Measurements from ENCODE around the gene NT5DC2.

NT5DC2 gene

DNA sequence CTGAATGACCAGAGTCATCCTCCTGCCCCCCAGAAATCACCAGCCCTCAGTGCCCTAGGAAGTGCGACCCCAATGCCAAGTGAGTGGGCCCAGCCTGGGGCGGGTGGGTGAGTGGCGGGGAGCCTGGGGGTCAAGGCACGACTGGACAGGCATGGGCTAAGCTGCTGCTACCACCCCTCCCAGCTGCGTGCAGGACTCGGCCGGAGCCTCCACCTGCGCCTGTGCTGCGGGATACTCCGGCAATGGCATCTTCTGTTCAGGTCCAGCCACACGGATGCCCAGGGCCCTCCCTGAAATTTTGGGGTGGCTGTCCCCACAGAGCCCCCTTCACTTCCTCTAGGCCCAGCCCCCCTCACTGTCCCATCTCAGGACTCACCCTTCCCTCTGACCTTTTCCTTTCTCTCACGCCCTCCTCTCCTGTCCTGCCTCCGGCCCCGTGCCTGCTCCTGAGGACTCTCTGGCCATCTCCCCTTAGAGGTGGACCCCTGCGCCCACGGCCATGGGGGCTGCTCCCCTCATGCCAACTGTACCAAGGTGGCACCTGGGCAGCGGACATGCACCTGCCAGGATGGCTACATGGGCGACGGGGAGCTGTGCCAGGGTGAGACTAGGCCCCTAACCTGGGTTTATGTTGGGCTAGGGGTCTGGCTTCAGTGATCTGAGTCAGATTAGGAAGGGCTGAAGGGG, 17.0 kb downstream of the NT5DC2 start:
- no peaks in the 10 kb centered on the region for H3K9me3 ChIP-seq (ENCODE audit: control insufficient read depth, insufficient read depth, low read length)
- H3K4me1 ChIP-seq (ENCODE audit: control insufficient read depth, insufficient read depth, low read length) = no peaks in the 10 kb centered on the region
- no peak overlapping the region for H3K9ac ChIP-seq (ENCODE audit: low read depth, low read length)
- no peaks in the 10 kb centered on the region for H3K36me3 ChIP-seq (ENCODE audit: control insufficient read depth, insufficient read depth, low read length)
- no peak overlapping the region for H3K4me3 ChIP-seq (ENCODE audit: low read depth, low read length)
- H3K27me3 ChIP-seq (ENCODE audit: control insufficient read depth, insufficient read depth, low read length) = peaks cover 8% of the 10 kb centered on the region; the same call in 1 of the 2 replicates
- no peak overlapping the region for H3K27ac ChIP-seq (ENCODE audit: low read depth, low read length)

DNA sequence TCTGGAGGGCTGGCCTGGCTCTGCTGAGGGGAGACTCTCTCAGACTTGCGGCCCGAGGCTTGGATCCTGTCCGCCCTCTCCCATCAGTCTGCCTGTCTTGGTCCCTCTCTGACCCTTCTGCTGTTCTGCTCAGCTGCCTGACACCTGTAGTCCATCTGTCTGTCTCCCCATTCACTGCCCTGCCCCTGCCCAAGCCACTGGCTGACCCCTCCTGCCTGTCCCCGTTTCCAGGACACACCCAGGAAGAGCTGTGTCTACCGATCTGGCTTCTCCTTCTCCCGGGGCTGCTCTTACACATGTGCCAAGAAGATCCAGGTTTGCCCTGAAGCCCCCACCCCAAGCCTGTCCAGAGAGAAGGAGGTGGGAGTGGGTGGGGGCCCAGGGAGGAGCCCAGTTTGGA, 18.5 kb downstream of the NT5DC2 start:
- H3K36me3 ChIP-seq (ENCODE audit: control insufficient read depth, insufficient read depth, low read length) = no peaks in the 10 kb centered on the region
- H3K27ac ChIP-seq (ENCODE audit: low read depth, low read length) = no peak overlapping the region
- no peak overlapping the region for H3K4me3 ChIP-seq (ENCODE audit: low read depth, low read length)
- H3K9ac ChIP-seq (ENCODE audit: low read depth, low read length) = no peak overlapping the region
- peaks cover 8% of the 10 kb centered on the region; the same call in 1 of the 2 replicates for H3K27me3 ChIP-seq (ENCODE audit: control insufficient read depth, insufficient read depth, low read length)
- H3K4me1 ChIP-seq (ENCODE audit: control insufficient read depth, insufficient read depth, low read length) = no peaks in the 10 kb centered on the region
- no peaks in the 10 kb centered on the region for H3K9me3 ChIP-seq (ENCODE audit: control insufficient read depth, insufficient read depth, low read length)

- Histone ChIP-seq H3K27me3 (ENCODE audit: control insufficient read depth, insufficient read depth, low read length) (peaks cover 8% of the 10 kb centered on the region; the same call in 1 of the 2 replicates), H3K36me3 (ENCODE audit: control insufficient read depth, insufficient read depth, low read length) (no peaks in the 10 kb centered on the region), H3K27ac (ENCODE audit: low read depth, low read length) (no peak overlapping the region), H3K4me1 (ENCODE audit: control insufficient read depth, insufficient read depth, low read length) (no peaks in the 10 kb centered on the region), H3K9ac (ENCODE audit: low read depth, low read length) (no peak overlapping the region), H3K4me3 (ENCODE audit: low read depth, low read length) (no peak overlapping the region), H3K9me3 (ENCODE audit: control insufficient read depth, insufficient read depth, low read length) (no peaks in the 10 kb centered on the region)
Measured at GRCh38 chr3:52514576-52514975, 19.1 kb downstream of the NT5DC2 start.

- no peak overlapping the region for H3K9ac ChIP-seq (ENCODE audit: low read depth, low read length)
- no peaks in the 10 kb centered on the region for H3K9me3 ChIP-seq (ENCODE audit: control insufficient read depth, insufficient read depth, low read length)
- H3K27me3 ChIP-seq (ENCODE audit: control insufficient read depth, insufficient read depth, low read length) = peaks cover 6% of the 10 kb centered on the region; the same call in 1 of the 2 replicates
- no peaks in the 10 kb centered on the region for H3K36me3 ChIP-seq (ENCODE audit: control insufficient read depth, insufficient read depth, low read length)
- no peak overlapping the region for H3K27ac ChIP-seq (ENCODE audit: low read depth, low read length)
- H3K4me1 ChIP-seq (ENCODE audit: control insufficient read depth, insufficient read depth, low read length) = no peaks in the 10 kb centered on the region
- H3K4me3 ChIP-seq (ENCODE audit: low read depth, low read length) = no peak overlapping the region
Measured at GRCh38 chr3:52513281-52513680, 20.4 kb downstream of the NT5DC2 start.

DNA sequence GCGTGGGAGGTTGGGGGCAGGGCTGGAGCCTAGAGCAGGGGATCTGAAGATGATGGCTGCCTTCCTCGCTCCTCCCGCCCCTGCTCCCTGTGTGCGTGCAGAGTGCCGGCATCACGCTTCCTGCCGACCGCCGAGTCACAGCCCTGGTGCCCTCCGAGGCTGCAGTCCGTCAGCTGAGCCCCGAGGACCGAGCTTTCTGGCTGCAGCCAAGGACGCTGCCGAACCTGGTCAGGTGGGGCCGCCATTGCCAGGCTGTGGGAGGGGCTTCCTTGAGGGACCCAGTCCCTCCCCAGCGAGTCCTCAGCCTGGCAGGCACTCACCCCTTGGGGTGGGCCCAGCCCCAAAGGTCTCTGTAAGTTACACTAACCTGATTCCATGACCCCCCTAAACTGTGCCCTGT, 20.9 kb downstream of the NT5DC2 start:
- Histone ChIP-seq H3K27ac (ENCODE audit: low read depth, low read length) (no peak overlapping the region), H3K9me3 (ENCODE audit: control insufficient read depth, insufficient read depth, low read length) (no peaks in the 10 kb centered on the region), H3K4me1 (ENCODE audit: control insufficient read depth, insufficient read depth, low read length) (no peaks in the 10 kb centered on the region), H3K9ac (ENCODE audit: low read depth, low read length) (no peak overlapping the region), H3K27me3 (ENCODE audit: control insufficient read depth, insufficient read depth, low read length) (0 out of 2 replicates have a peak, but pooled peaks cover under 1% of the 10 kb centered on the region), H3K36me3 (ENCODE audit: control insufficient read depth, insufficient read depth, low read length) (no peaks in the 10 kb centered on the region), H3K4me3 (ENCODE audit: low read depth, low read length) (no peak overlapping the region)

GRCh38 chr3:52512105-52512504, 21.6 kb downstream of the NT5DC2 start:
- H3K9me3 ChIP-seq (ENCODE audit: control insufficient read depth, insufficient read depth, low read length) = no peaks in the 10 kb centered on the region
- no peak overlapping the region for H3K9ac ChIP-seq (ENCODE audit: low read depth, low read length)
- H3K4me3 ChIP-seq (ENCODE audit: low read depth, low read length) = no peak overlapping the region
- H3K36me3 ChIP-seq (ENCODE audit: control insufficient read depth, insufficient read depth, low read length) = no peaks in the 10 kb centered on the region
- H3K27ac ChIP-seq (ENCODE audit: low read depth, low read length) = no peak overlapping the region
- no peaks in the 10 kb centered on the region for H3K4me1 ChIP-seq (ENCODE audit: control insufficient read depth, insufficient read depth, low read length)
- no peaks in the 10 kb centered on the region for H3K27me3 ChIP-seq (ENCODE audit: control insufficient read depth, insufficient read depth, low read length)

DNA sequence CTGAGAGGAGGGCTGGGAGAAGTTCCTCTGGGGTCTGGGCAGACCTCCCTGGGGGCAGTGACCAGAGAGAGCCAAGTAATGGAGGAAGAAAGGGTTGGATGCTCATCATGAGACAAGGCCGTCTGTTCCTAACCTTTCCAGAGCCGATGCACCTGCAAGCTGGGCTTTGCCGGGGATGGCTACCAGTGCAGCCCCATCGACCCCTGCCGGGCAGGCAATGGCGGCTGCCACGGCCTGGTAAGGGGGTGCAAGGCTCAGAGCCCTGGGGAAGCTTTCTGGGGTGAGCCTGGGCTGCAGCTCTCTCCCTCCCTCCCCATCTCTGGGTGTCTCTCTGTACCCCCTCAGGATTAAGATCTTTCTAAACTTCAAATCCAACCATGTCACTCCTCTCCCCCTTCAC, 22.1 kb downstream of the NT5DC2 start:
- no peak overlapping the region for H3K27ac ChIP-seq (ENCODE audit: low read depth, low read length)
- H3K36me3 ChIP-seq (ENCODE audit: control insufficient read depth, insufficient read depth, low read length) = no peaks in the 10 kb centered on the region
- H3K9me3 ChIP-seq (ENCODE audit: control insufficient read depth, insufficient read depth, low read length) = no peaks in the 10 kb centered on the region
- no peaks in the 10 kb centered on the region for H3K27me3 ChIP-seq (ENCODE audit: control insufficient read depth, insufficient read depth, low read length)
- H3K9ac ChIP-seq (ENCODE audit: low read depth, low read length) = no peak overlapping the region
- H3K4me1 ChIP-seq (ENCODE audit: control insufficient read depth, insufficient read depth, low read length) = no peaks in the 10 kb centered on the region
- no peak overlapping the region for H3K4me3 ChIP-seq (ENCODE audit: low read depth, low read length)

DNA sequence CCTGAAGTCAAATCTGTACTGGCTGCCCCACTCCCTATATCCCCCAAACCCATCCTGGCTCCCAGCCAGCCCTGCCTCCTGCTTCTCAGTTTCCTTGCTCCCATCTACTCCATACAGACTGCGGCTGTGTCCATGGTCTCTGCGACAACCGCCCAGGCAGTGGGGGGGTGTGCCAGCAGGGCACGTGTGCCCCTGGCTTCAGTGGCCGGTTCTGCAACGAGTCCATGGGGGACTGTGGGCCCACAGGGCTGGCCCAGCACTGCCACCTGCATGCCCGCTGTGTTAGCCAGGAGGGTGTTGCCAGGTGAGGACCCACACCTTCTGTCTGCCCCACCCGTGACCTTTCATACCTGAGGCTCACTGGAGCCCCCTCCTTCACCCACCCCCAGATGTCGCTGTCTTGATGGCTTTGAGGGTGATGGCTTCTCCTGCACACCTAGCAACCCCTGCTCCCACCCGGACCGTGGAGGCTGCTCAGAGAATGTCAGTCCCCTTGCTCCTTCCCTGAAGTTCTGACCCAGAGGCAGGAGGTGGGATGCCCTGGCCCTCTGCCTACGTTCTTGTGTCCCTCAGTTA, 23.8 kb downstream of the NT5DC2 start:
- Histone ChIP-seq H3K9me3 (ENCODE audit: control insufficient read depth, insufficient read depth, low read length) (no peaks in the 10 kb centered on the region), H3K9ac (ENCODE audit: low read depth, low read length) (no peak overlapping the region), H3K4me1 (ENCODE audit: control insufficient read depth, insufficient read depth, low read length) (no peaks in the 10 kb centered on the region), H3K36me3 (ENCODE audit: control insufficient read depth, insufficient read depth, low read length) (no peaks in the 10 kb centered on the region), H3K27me3 (ENCODE audit: control insufficient read depth, insufficient read depth, low read length) (no peaks in the 10 kb centered on the region), H3K4me3 (ENCODE audit: low read depth, low read length) (no peak overlapping the region), H3K27ac (ENCODE audit: low read depth, low read length) (no peak overlapping the region)

GRCh38 chr3:52507359-52507758, 26.3 kb downstream of the NT5DC2 start:
- Histone ChIP-seq H3K27ac (ENCODE audit: low read depth, low read length) (no peak overlapping the region), H3K9me3 (ENCODE audit: control insufficient read depth, insufficient read depth, low read length) (no peaks in the 10 kb centered on the region), H3K36me3 (ENCODE audit: control insufficient read depth, insufficient read depth, low read length) (no peaks in the 10 kb centered on the region), H3K27me3 (ENCODE audit: control insufficient read depth, insufficient read depth, low read length) (no peaks in the 10 kb centered on the region), H3K9ac (ENCODE audit: low read depth, low read length) (no peak overlapping the region), H3K4me3 (ENCODE audit: low read depth, low read length) (no peak overlapping the region), H3K4me1 (ENCODE audit: control insufficient read depth, insufficient read depth, low read length) (no peaks in the 10 kb centered on the region; the same call in 1 of the 2 replicates)

DNA sequence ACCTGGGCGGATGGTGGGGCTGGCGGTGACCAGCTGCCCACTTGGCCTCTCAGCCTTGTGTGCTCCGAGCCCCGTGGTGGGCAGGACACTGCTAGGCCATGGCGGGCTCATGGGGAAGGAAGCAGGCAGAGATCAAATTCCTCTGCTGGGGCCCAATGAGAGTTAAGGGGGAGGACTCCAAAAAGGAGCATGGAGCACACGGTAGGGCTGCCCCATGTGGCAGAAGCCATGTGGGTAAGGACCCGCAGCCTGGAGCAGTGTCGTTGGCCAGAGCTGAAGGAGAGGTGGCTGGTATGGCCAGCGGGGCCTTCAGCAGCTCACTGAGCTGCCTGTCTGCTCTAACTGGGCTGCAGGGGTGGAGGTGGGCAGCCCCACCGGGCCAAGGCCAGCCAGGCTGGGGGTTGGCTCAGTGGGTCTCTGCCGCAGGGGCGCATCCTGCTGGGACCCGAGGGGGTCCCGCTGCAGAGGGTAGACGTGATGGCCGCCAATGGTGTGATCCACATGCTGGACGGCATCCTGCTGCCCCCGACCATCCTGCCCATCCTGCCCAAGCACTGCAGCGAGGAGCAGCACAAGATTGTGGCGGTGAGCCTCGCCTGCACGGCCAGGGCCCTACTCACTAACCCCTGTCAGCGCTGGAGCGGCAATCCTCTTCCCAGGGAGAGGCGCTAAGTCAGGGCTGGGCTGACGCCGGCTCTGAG, 27.2 kb downstream of the NT5DC2 start:
- H3K4me3 ChIP-seq (ENCODE audit: low read depth, low read length) = no peak overlapping the region
- no peaks in the 10 kb centered on the region; the same call in 1 of the 2 replicates for H3K4me1 ChIP-seq (ENCODE audit: control insufficient read depth, insufficient read depth, low read length)
- no peak overlapping the region for H3K9ac ChIP-seq (ENCODE audit: low read depth, low read length)

DNA sequence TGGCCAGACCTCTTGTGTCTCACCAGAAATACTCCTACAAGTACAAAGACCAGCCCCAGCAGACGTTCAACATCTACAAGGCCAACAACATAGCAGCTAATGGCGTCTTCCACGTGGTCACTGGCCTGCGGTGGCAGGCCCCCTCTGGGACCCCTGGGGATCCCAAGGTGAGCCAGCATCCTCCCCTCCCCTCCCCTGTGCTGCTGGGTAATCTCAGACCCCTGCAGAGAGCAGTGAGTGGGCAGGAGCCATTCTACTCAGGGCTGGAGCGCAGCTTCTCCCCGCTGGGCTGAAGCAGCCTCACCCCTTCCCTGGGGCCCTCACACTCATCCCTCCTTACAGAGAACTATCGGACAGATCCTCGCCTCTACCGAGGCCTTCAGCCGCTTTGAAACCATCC, 28.7 kb downstream of the NT5DC2 start:
- H3K4me3 ChIP-seq (ENCODE audit: low read depth, low read length) = no peak overlapping the region
- H3K9ac ChIP-seq (ENCODE audit: low read depth, low read length) = no peak overlapping the region
- H3K27ac ChIP-seq (ENCODE audit: low read depth, low read length) = no peak overlapping the region
- H3K9me3 ChIP-seq (ENCODE audit: control insufficient read depth, insufficient read depth, low read length) = no peaks in the 10 kb centered on the region
- H3K4me1 ChIP-seq (ENCODE audit: control insufficient read depth, insufficient read depth, low read length) = no peaks in the 10 kb centered on the region; the same call in 1 of the 2 replicates
- no peaks in the 10 kb centered on the region for H3K27me3 ChIP-seq (ENCODE audit: control insufficient read depth, insufficient read depth, low read length)
- no peaks in the 10 kb centered on the region for H3K36me3 ChIP-seq (ENCODE audit: control insufficient read depth, insufficient read depth, low read length)

More for the DNA sequence above, 27.2 kb downstream of the NT5DC2 start:
- Histone ChIP-seq H3K27me3 (ENCODE audit: control insufficient read depth, insufficient read depth, low read length) (no peaks in the 10 kb centered on the region), H3K36me3 (ENCODE audit: control insufficient read depth, insufficient read depth, low read length) (no peaks in the 10 kb centered on the region), H3K9me3 (ENCODE audit: control insufficient read depth, insufficient read depth, low read length) (no peaks in the 10 kb centered on the region), H3K27ac (ENCODE audit: low read depth, low read length) (no peak overlapping the region)
